NCI-H748 (cell line): ENCODE measurements around the gene OGFOD1.

Source experiments
- DNase-seq: peaks from one replicate; lab custom pipeline; 2025; ENCODE audit not compliant: unreplicated experiment; lab: John Stamatoyannopoulos, UW

OGFOD1 gene

DNA sequence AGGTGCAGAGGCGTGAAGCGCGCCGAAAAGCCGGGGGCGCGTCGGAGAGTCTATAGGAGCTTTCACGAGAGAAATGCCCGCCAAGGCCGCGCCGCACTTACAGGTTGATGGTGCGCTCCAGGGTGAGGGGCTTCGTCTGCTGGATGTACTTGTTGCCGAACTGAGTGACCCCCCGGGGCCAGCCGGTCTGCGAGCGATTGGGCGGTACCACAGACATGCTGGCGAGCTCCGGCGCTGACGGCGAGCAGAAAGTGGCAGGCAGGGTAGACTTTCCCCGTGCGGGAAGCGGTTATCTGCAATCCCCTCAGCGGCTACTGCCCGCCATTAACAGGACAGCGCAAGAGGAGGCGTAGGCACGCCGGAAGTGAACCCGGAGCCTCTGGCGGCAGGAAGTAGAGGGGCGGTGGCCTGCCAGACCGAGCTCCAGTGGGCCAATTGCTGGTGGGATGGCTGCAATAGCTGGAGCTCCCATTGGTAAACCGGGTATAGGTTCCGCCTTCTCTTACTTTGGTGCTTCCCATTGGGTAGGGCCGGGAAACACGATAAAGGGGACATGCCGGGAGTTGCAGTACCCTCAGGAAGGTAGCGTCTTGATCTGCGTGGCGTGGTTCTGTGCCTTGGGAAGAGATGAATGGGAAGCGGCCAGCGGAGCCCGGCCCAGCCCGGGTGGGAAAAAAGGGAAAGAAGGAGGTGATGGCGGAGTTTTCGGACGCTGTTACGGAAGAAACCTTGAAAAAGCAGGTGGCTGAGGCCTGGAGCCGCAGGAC is at the start of gene OGFOD1, which contains the start of gene NUDT21:
Gene OGFOD1 (plus strand): TSS at position 569 of the 767 bp plus-strand sequence. CDS start 59 bp downstream, at position 628.
Gene NUDT21 (minus strand): TSS at position 347 of the 767 bp plus-strand sequence. CDS start 130 bp downstream, at position 217.
- peak; percentile 96 for DNase-seq

DNA sequence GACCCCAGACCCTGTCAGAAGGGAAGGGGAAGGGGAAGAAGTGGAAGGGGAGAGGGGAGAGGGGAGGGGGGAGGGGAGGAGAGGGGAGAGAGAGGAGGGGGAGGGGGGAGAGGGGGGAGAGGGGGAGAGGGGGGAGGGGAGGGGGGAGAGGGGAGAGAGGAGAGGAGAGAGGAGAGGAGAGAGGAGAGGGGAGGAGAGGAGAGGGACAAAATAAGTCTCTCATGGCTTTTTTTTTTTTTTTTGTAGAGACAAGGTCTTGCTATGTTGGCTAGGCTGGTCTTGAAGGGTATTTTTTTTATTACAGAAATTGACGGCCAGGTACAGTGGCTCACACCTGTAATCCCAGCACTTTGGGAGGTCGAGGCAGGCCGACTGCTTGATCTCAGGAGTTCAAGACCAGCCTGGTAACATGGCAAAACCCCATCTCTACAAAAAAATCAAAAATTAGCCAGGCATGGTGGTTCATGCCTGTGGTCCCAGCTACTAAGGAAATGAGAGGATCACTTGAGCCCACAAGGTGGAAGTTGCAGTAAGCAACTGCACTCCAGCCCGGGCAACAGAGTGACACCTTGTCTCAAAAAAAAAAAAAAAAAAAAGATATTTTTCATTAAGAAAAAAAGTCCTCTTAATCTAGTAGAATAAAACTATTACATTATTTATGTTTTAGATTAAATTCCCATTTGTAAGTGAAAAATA is 45.2 kb upstream of the OGFOD1 start:
- no peak for DNase-seq

DNA sequence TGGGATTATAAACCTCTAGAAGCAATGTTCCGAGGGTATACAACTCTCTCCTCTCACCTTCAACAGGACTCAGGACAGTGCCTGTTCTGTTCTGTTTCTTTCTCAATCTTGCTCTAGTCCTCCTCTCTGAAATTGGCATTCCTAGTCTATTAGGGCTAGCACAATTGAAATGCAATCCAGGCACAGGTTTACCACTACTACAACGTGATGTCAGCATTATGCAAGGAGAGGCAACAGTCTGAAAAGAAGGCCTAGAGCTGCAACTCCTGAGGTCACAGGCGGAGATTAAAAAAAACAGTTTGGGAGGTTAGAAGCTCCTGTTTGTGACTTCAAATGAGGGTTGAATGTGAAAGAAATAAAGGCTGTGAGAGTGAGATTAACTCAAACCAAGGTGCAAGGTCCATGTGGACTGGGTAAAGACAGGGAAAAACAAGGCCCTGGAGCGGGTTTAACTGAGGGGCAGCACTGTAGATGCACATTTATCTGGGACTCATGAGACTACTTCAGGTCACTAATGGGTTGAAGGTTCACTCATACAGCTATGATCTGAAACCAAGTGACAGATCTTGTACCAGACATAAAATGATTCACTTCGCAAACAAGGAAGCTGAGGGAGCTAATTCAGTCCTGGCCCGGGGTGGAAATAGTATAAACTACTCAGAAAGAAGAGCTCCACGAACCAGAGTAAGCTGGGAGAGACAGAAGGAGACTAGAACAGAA is 42.8 kb upstream of the OGFOD1 start:
- no peak for DNase-seq

DNA sequence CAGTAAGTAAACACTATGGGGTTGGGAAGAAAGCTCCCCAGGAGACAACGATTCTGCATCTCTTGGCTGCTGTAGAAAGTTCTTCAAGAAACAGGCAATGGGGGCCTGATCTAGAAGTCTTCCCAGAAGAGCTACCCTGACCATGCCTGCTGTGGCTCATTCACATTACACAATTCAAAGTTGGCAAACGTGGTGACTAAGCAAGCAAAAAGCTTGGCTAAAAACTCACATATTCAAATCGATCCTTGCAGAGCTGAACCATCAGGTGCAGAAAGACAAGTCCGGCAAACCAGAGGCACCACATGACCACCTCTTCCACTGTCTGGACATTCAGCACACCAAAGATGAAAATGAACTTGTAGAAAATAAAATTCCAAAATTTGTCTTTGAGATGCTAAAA is 42.2 kb upstream of the OGFOD1 start:
- no peak for DNase-seq

DNA sequence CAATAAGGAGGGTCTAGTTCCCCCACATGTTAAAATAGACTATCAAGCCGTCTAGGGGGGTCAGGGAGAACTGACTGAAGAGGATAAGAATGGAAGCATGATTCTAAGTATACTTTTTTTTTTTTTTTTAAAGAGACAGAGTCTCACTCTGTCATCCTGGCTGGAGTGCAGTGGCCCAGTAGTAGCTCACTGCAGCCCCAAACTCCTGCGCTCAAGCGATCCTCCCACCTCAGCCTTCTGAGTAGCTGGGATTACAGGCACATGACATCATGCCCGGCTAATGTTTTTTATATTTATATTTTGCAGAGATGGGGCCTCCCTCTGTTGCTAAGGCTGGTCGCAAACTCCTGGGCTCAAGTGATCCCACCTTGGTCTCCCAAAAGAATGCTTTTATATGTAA is 40.2 kb upstream of the OGFOD1 start:
- DNase-seq: no peak

DNA sequence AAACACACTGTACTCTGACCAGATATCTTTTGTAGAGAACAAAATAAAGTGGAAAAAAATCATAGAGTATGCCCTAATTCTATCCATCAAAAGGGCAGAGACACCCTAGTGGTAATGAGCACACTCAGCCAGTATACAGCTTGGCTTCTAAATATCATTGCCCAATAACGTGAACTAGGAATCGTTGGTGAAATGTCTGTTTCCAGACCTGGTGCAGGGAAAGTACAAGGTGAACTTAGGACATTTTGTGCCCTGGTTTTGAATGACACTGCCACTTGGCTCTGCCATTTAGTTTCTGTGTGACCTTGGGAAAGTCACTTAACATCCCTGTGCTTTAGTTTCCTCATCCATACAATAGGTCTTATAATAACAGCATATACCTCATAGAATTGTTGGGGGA is 39.7 kb upstream of the OGFOD1 start:
- DNase-seq: no peak

DNA sequence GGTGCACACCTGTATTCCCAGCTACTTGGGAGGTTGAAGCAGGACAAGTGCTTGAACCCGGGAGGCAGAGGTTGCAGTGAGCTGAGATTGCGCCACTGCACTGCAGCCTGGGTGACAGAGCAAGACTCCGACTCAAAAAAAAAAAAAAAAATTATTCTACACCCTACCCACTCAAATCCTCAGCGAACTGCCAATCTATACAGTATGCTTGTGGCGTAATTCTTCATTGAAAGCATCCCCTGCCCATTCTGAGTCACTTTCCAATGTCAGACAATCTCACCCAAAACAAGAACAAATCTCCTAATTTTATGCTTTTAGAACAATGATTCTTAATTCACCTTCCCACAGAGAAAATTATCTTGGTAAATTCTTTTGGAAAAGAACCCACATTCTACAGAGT is 38.0 kb upstream of the OGFOD1 start:
- DNase-seq: no peak

DNA sequence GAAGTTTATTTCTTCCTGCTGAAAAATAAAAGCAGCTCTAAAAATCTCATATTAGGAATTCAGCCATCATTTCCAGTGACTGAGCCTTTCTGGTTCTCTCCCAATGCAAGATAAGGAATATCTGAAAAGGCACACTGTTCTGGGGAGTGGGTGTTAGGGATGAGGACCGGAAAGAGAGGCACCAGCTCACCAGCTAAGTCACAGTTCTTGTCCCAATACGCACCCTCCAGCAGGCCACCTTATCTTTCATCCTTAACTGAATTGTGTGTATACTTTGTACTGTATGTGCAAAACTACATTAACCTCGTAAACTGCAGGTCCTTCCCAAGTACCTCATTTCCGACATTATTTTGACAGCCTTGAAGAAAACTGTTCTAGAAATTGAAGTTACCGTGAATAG is 37.0 kb upstream of the OGFOD1 start:
- no peak for DNase-seq

DNA sequence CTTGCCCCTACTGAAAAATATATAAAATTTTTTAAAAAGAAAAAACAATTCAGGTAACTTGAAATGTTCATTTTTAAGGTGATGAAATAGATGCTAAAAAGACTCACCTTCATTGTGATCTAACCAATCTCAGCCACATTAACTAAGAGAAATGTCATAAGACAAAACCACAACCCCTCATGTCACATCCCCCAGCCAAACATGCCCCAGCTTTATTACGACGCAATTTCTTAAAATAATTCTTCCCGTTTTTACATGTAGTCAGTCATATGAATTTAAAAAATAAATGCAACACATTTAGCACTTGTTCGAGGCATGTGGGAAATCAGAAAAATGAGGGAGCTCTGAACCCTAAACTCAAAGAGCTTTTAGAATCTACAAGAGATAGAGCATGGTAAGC is 35.5 kb upstream of the OGFOD1 start:
- DNase-seq: no peak

DNA sequence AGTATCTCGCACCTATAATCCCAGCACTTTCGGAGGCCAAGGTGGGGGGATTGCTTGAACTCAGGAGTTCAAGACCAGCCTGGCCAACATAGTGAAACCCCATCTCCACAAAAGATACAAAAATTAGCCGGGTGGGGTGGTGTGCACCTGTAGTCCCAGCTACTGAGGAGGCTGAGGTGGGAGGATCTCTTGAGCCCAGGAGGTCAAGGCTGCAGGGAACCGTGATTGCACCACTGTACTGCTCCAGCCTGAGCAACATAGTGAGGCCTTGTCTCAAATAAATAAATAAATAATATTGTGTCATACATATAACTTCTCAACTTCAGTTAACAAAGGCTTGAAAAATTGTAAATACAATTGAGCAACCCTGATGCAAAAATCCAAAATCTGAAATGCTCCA is 34.2 kb upstream of the OGFOD1 start:
- no peak for DNase-seq

DNA sequence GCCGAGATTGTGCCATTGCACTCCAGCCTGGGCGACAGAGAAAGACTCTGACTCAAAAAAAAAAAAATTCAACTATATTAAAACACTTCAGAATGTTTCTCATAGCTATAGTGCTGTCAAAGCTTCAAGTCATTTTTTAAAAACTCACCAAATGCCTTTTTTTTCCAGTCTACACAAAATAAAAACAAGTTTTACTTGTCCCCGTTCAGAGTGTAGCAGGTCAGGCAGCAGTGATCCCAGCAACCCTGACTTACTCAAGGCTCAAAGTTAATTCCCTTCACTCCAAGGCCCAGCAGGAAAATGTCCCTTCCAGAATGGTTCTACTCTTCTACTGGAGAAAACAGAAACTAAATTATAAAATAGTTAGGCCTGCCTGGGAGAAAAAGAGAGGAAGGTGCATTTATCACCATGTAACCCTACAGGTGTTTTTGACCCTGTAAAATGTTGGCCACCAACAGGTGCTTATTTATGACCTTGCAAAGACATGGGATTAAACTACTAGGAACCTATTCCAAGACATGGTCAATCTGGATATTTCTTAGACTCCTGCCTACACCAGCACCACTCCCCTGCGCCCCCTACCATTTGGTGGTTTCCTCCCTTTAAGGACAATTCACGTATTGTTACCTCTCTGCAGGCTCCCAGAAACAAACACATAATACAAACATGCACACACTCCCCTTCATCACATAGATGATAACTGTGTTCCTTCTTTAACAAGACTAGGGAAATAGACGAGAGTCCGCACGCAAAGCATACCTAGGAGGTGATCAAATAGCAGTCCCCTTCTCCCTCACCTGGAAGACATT is 31.4 kb upstream of the OGFOD1 start:
- DNase-seq: no peak

DNA sequence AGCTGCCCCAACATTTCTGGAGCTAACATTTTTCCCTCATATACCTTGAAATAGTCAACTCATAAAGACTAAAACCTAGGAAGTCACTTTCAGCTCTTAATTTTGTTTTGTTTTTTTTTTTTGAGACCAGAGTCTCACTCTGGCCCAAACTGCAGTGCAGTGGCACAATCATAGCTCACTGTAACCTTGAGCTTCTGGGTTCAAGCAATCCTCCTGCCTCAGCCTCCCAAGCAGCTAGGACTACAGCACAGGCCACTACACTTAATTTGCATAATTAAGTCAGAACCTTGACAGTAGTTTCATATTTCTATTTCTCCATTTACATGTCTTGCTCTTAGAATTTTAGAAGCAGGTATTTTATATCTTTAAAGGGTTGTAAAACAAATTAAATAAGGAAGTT is 30.7 kb upstream of the OGFOD1 start:
- no peak for DNase-seq

DNA sequence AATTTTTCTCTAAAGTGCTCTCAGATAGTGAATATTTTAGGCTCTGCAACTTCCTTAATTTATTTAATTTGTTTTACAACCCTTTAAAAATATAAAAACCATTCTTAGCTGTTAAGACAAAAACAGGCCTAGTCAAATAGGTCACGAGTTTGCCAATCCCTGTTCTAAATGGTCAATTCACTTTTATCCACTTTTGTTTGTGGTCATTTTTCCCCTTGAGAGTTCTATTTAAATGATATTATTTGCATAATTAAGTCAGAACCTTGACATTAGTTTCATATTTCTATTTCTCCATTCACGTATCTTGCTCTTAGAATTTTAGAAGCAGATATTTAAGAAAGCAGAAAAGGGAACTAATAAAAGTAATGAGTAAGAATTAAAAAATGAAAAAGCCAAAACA is 30.0 kb upstream of the OGFOD1 start:
- DNase-seq: no peak

DNA sequence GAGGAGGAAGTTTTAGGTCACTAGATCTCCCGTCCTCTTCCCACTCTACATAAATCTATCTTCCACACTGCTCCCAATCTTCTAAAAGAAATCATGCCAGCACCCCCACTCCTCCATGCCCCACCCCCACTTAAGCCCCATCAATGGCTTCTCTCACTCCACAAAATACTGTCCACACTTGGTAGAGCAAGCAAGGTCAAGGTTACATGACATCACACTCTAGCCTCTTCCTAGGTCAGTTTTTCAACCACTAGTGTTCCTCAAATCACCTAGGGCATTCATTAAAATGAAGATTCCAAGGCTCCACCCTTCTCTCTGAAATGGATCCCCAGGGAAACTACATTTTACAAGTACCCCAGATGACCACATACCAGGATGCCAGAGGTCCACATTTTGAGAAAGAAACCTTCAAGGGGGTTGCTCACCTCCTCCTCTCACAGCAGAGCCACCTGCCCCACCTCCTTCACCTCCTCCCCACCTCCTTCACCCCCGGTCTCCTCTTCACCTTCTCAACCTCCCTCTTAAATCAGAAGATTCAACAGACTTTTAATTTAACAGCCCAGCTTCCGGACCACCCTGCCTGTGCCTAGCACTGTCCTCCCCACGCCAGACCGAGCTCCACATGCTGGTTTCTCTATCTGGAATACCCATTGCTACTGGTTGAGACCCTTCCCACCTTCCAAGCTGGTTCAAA is 29.2 kb upstream of the OGFOD1 start:
- DNase-seq: no peak

DNA sequence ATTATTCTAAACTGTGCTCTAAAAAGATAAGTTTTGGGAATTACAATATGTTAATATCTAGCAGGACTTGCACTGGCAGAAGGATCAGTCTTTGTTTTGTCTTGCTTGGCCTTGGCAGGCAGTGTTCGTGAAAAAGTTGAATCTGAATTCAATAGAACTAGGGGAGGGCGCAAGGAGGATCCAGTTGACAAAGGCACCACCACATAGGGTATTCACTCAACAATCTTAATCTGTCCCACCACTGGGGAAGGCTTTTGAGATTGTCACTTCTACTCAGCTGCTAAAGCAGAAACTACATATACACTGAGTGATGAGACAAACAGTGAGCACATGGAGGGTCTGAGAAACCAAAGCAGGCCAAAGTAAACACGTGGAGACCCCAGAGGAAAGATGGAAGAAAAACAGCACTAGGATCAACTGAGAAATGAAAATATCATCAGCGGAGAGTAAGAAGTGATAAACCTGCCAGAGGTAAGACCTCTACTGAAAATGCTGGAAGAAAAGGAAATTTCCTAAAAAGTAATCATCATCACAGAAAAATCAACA is 28.4 kb upstream of the OGFOD1 start:
- DNase-seq: no peak

DNA sequence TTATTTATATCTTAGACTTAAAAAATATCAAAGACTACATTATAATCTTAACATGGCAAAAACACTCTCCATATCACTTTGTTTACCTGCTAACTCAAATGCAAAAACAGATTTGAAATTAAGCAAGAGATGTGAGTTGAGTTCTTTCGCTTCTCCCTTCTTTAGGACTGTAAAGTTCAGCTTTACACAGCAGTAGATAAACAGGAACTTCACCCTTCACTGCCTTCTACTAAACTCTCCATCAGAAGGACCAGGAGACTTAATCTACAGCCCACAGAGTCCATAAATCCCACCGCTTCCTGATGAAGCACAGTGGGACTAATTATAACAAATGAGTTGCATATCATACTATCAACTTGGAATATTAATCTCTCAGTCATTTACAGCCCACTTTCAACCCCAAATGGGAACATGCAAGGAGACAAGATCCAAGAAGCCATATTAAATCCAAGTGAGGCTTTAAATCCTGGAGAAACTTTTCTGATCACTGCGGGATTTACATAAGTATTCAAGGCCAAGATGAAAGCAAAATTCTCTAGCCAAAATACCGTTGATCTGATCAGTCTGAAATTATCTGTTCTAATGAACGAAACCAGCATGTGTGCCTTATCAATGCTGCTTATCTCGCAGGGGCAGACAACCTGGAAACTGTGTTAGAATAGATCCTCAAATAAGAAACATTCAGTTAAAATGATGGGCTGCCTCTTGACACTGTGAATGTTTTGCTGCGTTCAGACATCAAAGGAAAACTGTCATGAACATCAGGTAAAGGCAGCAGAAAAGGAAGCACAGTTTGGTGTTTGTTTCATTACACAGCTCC is 27.6 kb upstream of the OGFOD1 start:
- no peak for DNase-seq

DNA sequence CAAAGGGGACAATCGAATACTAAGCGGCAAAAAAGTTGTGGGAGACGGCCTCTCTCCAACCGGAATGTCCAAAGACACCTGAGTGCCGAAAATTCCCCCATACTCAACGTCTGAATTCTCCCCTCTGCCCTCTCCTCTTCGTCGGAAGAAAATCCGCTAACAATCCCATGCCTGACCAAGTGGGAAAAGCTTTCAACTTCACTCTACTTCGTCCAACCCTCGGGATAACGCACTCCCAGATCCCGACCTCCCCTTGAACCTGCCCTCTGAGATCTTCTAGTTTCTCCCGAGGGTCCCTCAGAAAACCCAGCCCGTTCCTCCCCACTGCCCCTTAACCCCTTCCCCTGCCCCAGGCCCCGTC is 27.0 kb upstream of the OGFOD1 start:
- no peak for DNase-seq

DNA sequence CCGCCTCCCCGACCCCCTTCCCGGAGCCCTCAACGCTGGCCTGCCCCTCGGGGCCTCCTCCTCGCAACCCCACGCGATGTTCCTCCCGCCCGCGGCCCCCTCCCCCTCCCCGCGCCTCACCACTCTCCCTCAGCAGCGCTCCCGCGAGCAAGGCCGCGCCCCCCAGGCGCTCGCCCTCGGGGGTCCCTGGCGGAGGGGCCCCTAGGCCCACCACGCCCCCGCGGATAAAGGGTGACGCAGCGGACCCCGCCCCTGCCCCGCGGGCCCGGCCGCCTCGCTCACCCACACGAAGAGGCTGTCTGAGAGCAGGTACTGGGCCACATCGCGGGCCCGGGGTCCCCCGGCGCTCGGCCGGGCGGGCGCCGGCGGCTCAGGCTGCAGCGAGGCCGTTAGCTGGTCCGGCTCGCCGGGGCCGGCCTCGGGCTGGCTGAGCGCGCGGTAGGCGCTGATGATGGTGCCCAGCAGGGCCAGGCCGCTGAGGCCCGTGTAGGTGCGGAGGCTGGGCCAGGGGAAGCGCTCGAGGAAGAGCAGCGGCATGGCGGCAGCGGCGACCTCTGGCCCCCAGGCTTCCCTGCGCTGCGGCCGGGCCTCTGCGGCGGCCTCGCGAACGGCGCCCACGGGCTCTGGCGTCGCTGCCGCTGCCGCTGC is 26.4 kb upstream of the OGFOD1 start:
- peak; percentile 58 for DNase-seq

DNA sequence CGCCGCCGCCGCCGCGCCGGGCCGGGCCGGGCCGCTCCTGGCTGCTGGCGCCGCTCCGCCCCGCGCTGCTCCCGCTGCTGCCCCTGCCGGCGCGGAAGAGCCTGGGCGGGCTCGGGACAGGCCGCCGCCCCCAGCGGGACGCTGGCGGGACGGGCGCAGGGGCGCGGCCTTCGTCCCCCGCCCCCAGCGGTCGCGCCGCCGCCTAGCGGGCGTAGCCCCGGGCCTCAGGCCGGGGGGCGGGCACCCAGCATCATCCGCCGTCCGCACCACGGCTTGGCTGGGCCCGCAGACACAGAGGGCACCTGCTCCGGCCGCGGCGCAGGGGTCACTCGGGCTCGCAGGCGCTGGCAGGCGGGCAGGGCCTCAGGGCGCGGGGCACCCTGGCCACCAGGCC is 25.9 kb upstream of the OGFOD1 start, which contains the start of gene AMFR:
Gene AMFR (minus strand): TSS at position 107 of the 394 bp plus-strand sequence. CDS start 218 bp downstream, outside the sequence.
- peak; percentile 58 for DNase-seq
